Kidney epithelial cell (primary cell): ENCODE data around the gene LAMP1. TPM values are rescaled to one million over a fixed set of nuclear protein-coding genes. Genes with fewer than 3 reads are reported as not detected.

Experiments
- DNase-seq: peaks from one replicate; pipeline ENCODE4 v3.0.0-alpha.2; 2010; ENCODE audit warnings: low read depth
- H3K27me3 ChIP-seq: 2 replicates; pipeline ENCODE4 v1.6.0; 2011; ENCODE audit warnings: low read length; ENCODE audit not compliant: control insufficient read depth, insufficient read depth
- H3K36me3 ChIP-seq: 2 replicates; pipeline ENCODE4 v1.5.1; 2011; ENCODE audit warnings: low read length; ENCODE audit not compliant: control insufficient read depth, insufficient read depth
- H3K4me3 ChIP-seq: 2 replicates; pipeline ENCODE4 v1.5.1; 2011; ENCODE audit warnings: low read depth, mild to moderate bottlenecking, control low read depth, low read length
- total RNA-seq: library from RNA; depleted of rRNA; stranded (reverse); fragments of >200 nt; gene quantifications from 2 replicates; pipeline ENCODE4 v1.2.3, GENCODE V29; 2015
- TF ChIP-seq, protein P1 (sequence below): IDR thresholded peaks from 2 replicates; pipeline ENCODE4 v1.5.1; 2011; ENCODE audit warnings: mild to moderate bottlenecking, moderate library complexity, low read length, control low read depth, inconsistent platforms; ENCODE audit not compliant: insufficient read depth, poor library complexity, severe bottlenecking

LAMP1 gene
- total RNA-seq, 1 donor from 2014 or later: 273 TPM

DNA sequence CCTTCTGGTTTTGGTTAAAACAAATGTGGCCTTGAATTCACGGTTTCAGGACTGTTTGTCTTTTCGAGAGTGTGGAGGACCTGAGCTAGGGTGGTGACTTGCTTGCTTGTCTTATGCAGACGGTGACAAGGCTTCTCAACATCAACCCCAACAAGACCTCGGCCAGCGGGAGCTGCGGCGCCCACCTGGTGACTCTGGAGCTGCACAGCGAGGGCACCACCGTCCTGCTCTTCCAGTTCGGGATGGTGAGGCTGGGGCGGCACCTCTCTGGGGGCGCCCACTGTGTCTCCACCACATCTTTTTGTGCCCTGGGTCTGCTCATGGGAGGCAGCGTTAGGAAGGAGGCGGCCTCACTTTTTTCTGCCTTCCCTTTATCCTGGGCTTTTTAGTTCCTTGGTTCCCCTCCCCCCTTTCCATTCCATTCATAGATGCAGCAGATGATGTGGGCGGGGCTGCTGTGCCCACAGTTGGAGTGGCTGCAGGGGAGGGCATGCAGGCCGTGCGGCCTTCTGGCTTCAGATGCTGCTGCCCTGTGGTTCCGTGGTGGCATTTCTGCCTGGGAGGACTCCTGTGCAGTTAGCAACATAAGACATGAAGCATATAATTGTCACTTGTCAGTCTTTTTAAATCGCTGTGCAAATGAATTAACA, 23.3 kb downstream of the LAMP1 start:
- Histone ChIP-seq H3K27me3 (no peaks in the 10 kb centered on the region), H3K36me3 (peaks cover 2% of the 10 kb centered on the region), H3K4me3 (no peak overlapping the region)
- no peak for DNase-seq
- TF ChIP-seq, protein P1, sequence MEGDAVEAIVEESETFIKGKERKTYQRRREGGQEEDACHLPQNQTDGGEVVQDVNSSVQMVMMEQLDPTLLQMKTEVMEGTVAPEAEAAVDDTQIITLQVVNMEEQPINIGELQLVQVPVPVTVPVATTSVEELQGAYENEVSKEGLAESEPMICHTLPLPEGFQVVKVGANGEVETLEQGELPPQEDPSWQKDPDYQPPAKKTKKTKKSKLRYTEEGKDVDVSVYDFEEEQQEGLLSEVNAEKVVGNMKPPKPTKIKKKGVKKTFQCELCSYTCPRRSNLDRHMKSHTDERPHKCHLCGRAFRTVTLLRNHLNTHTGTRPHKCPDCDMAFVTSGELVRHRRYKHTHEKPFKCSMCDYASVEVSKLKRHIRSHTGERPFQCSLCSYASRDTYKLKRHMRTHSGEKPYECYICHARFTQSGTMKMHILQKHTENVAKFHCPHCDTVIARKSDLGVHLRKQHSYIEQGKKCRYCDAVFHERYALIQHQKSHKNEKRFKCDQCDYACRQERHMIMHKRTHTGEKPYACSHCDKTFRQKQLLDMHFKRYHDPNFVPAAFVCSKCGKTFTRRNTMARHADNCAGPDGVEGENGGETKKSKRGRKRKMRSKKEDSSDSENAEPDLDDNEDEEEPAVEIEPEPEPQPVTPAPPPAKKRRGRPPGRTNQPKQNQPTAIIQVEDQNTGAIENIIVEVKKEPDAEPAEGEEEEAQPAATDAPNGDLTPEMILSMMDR: no peak

- TF ChIP-seq, protein P1: no peak
- Histone ChIP-seq H3K4me3 (no peak overlapping the region), H3K36me3 (peaks cover 2% of the 10 kb centered on the region), H3K27me3 (no peaks in the 10 kb centered on the region)
- DNase-seq: no peak
These were observed 24.5 kb downstream of the LAMP1 start for GRCh38 chr13:113321546-113321945.

DNA sequence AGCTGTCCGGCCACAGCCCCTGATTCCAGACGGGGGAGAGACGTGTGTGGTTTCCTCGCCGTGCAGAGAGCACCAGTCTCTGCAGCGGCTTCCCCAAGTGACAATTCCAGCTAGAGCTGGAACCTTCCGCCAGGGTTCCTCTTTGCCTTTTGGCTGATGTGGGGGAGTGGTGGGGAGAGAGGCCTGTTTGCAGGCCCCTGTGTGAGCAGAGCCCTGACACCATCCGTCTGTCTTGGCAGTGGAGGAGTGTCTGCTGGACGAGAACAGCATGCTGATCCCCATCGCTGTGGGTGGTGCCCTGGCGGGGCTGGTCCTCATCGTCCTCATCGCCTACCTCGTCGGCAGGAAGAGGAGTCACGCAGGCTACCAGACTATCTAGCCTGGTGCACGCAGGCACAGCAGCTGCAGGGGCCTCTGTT, 25.0 kb downstream of the LAMP1 start:
- TF ChIP-seq, protein P1: no peak
- H3K36me3 ChIP-seq: peaks cover 2% of the 10 kb centered on the region
- no peak for DNase-seq

GRCh38 chr13:113322890-113323651, 26.0 kb downstream of the LAMP1 start:
- DNase-seq: no peak
- Histone ChIP-seq H3K27me3 (no peaks in the 10 kb centered on the region), H3K36me3 (peaks cover 2% of the 10 kb centered on the region), H3K4me3 (no peak overlapping the region)
- TF ChIP-seq, protein P1: no peak

More for the DNA sequence above, 25.0 kb downstream of the LAMP1 start:
- no peak overlapping the region for H3K4me3 ChIP-seq
- no peaks in the 10 kb centered on the region for H3K27me3 ChIP-seq

- TF ChIP-seq, protein P1: no peak
- Histone ChIP-seq H3K36me3 (peaks cover 2% of the 10 kb centered on the region), H3K4me3 (no peak overlapping the region), H3K27me3 (no peaks in the 10 kb centered on the region)
- no peak for DNase-seq
These were observed 26.8 kb downstream of the LAMP1 start for GRCh38 chr13:113323869-113324268.

- H3K36me3 ChIP-seq: peaks cover 2% of the 10 kb centered on the region
- no peaks in the 10 kb centered on the region for H3K27me3 ChIP-seq
- no peak overlapping the region for H3K4me3 ChIP-seq
- TF ChIP-seq, protein P1: no peak
- no peak for DNase-seq
These were observed 27.4 kb downstream of the LAMP1 start for GRCh38 chr13:113324398-113324797.
